HG03175 (cell line): ENCODE results near the gene SH3RF1.
"Not testable (repeated sequence)": the region's sequence is repeated elsewhere in the genome, so short reads cannot be mapped to it uniquely, and the experiment has no call there.

ENCODE experiments used
- ATAC-seq: cut with Tn5 transposase; IDR thresholded peaks from one replicate; pipeline ENCODE4 v1.9.1; 2021; ENCODE audit warnings: mild to moderate bottlenecking, moderate library complexity; ENCODE audit not compliant: unreplicated experiment

SH3RF1 gene

DNA sequence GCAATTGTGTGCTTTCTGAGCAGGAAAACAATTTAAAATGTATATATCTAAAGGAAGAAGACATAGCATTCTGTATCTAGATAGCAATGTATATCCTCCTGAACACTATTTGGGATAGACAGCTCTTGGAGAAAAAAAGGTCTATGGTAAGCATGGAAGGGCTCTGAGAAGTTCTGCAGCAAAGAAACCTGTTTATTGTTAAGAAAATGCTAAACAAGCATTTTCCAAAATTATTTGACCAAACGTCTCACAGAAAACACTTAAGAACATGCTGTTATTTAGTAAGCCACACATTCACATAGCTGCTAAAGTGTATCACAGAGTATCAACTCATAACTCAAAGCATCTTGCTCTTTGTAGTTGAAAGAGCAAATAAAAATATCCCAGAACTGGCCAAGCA lies 67.9 kb downstream of the SH3RF1 start:
- no peak for ATAC-seq

DNA sequence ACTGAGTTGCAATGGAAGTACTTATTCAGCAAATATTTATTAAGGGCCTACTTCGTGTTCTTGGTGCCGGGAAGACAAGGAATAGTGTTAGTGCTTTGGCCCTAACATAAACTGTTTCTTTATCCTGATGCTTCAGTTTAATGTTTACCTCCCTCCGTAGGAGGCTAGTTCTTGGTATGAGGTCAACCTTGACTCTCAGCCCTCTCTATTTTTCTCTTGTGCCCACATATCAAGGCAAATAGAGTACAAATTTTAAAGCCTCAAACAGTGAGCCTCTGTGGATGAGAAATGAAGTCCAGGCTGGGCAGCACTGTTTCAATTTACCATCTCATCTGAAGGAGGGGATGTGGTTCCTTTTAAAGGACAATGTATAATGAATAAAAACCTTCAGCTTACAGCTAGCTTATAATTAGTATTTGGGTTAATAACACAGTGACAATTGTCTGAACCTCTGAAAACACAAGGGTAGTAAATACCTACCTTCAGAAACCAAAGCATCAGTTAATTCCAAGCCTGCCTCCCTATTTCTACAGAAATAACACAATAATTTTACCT lies 68.5 kb downstream of the SH3RF1 start:
- peak; percentile 48 for ATAC-seq

DNA sequence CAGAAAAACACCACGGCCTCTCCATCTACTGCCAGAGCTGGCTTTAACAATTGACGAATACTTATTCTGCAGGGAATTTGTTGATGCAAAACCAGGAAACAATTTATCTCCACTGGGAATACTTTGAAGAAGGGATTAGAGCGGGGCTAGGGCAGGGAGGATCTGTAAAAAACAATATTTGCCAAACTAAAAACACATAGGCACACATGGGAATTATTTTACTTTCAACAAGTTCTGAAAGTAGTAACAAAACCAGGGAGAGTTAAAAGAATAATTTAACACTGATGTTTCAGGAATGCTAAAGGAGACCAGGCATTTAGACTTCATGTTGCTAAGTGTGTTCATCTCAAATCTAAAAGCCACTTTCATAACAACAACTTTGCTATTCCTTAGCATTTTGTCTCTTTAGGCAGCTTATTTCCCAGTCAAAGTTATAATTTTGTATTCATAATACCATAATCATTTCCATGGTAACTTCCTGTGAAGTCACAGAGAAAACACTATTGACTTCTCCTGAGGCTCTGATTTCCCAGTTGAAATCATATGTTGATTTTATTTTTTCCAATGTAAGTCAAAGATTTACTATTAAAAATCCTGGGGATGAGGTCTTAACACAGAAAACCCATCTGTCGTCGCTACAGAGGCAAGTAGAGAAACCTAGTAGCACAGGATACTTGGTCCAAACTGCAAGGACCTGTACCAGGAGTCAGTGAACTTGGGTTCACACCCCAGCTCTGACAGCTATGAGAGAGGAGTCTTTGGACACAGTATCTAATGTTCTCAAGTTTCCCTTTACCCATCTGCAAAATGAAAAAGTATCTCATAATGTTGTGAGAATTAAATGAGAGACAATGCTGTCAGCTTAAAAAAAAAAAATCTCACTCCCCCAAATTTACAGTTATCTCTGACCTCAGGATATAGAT lies 69.3 kb downstream of the SH3RF1 start:
- ATAC-seq = peak; percentile 54

DNA sequence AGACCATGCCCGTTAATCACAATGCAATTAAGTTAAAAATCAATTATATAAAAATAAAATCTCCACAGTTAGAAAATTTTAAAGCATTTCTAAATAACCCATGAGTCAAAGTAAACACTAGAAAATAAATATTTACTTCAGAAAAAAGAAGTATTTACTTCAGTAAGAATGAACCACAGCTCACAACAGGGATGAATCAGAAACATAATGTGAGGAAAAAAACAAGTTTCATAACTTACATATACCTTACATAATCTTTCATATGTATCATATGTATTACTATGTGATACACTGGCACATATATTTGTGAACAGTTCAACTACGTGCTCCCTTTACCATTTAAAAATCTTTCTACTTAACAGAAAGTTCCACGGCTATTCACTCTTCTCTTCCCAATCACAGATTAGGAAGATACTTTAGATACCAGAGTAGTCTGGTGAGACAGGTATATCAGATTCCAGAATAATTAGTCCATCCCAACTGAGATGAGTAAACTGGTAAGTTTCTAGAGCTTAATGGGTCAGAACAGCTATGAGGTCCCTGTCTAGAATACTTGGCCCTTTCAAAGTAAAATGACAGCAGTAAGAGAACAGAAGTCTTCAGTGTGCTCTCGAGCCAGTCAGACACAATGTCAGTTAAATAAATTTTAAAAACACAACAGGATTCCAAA lies 70.3 kb downstream of the SH3RF1 start:
- ATAC-seq = no peak

DNA sequence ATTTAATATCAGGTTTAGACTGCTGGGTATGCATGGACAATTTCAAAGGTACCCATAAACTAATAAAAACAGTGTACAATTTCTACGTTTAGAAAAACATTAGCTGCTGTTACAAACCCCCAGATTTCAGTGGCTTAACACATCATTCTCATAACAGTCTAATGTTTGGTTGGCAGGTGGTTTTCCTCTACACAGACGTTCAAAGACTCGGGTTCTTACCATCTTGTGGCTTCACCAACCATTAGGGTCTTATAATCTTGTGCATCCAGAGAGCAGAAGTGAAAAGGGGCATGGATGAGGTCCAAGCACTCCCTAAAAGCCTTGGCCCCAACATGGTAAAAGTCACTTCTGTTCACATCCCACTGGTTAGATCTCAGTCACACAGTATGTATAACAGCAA lies 71.6 kb downstream of the SH3RF1 start:
- ATAC-seq = no peak

DNA sequence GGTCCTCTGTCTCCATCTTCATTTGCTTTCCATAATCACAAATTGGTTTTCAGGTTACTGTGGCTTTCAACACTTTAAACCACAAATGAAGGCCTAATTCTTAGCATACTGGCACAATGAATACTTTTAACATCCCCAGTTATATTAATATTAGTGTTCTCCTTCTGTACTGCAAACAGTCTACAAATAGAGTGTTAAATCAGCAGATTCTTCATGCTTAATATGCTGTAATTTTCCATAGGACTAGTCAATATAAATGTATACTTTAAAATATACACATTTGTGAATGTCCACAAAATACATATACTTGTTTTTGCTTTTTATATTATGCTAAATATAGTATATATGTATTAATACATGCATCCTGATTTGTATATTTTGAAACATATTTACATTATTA lies 72.6 kb downstream of the SH3RF1 start:
- no peak for ATAC-seq

DNA sequence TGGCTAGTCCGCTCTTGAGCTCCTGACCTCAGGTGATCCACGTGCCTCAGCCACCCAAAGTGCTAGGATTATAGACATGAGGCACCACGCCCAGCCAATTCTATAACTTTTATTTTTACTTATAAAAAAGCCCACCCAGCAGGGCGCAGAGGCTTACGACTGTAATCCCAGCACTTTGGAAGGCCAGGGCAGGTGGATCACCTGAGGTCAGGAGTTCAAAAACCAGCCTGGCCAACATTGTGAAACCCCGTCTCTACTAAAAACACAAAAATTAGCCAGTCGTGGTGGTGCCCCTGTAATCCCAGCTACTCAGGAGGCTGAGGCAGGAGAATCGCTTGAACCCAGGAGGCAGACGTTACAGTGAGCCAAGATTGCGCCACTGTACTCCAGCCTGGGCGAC lies 73.5 kb downstream of the SH3RF1 start:
- not testable (repeated sequence) for ATAC-seq

DNA sequence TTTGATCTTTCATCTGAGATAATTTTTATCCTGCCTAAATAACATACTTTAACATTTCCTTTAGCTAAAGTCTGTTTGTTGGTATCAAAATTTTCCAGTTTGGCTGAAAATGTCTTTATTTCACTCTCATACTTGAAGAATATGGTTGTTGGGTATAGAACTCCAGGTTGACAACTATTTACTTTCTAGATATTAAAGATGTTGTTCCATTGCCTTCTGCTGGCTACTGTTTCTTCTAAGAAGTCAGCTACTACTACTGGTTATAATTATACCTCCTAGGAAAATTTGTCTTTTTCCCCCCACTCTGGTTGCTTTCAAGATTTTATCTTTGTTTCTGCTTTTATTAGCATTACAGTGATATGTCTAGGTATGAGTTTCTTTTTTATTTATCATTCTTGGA lies 75.7 kb downstream of the SH3RF1 start:
- ATAC-seq = no peak

DNA sequence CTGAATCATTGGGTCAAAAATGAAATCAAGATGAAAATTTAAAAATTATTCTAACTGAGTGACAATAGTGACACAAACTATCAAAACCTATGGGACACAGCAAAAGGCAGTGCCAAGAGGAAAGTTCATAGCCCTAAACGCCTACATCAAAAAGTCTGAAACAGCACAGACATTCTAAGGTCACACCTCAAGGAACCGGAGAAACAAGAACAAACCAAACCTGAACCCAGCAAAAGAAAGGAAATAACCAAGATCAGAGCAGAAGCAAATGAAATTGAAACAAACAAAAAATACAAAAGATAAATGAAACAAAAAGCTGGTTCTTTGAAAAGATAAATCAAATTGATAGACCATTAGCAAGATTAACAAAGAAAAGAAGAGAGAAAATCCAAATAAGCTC lies 80.8 kb downstream of the SH3RF1 start:
- ATAC-seq = peak; percentile 31

DNA sequence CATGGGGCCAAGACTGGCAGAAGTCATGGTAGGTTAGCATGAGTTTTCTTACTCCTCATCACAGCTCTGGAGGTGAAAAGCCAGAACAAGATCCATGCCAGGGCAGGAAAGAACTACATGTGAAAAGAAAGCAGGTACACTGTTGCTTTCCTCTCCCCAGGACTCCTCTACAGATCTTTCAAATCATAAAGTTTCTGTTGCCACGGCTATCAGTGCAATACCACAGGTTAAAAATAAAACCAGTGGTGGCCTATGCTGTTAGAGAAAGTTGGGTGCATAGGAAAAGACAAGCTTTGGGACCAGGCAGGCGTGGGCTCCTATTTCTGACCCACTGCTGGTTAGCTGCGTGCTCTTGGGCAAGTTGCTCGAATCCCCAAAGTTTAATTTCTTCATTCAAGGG lies 81.4 kb downstream of the SH3RF1 start:
- ATAC-seq = peak; percentile 90

DNA sequence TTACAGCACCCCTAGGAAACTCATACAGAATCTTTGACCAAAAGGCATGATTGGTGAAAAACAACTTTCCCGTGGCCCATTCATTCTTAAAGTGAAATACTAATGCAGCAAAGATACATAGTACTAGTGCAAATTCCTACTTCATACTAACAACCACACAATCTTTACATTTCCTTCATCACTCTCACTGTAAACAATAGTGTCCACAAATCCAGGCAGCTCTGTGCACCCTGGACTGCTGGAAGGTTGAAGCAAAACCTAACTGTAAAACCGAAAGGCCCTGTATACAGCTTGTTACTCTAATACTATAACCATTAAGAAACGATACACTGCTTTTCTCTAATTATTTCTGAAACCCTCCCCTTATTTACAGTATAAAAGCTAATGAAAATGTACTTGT lies 82.6 kb downstream of the SH3RF1 start:
- no peak for ATAC-seq

DNA sequence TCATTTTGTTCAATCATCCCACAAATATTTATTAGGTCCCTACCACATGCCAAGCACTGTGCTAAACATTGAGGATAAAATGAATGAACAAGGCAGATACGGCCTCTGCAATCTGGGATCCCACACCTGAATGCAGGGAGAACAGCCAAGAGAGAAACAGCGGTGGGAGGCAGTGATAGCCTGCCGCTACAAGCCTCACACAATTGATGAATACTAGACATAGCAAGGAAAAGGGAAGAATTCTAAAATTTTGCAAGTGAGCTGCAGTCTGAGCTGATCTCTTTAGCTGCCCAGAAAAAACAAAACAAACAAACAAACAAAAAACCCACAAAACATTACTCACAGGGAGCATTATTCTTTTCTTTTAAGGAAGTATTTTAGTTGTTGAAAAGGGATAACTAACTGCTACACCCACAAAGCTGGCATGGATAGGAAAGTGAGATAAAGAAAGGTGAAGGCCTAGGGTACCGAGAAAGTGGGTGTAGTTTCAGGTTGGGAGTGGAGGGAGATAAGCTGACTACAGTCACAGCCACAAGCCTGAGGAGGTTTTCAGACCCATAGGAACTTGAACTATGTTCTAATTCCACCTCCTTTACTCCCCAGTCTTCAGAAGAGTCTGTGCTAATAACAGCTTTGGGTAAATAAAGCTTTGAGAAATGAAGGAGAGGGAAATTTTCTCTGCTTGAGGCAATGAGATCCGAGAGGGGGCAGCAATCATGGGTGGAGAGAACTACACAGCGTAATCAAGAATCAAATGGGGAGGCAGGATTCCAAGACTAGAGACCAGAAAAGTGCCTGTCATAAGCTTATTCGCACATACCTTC lies 85.4 kb downstream of the SH3RF1 start:
- no peak for ATAC-seq

DNA sequence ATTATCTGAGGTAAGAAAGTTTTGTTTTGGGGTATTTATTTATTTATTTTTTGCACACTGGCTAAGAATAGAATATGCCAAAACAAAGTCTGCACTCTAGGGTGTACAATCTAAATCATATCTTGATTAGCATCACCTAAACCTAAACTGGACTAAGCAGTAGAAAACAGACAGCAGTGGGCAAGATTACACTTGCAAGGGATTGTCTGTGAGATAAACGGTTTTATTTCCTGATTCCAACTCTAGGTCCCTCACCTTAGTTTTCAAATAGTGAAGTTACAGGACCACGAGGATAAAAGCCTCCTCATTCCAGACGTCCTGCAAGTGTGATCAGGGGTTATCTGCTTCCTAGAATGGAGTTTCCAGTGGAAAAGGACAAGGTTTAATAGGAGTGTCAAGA lies 86.1 kb downstream of the SH3RF1 start:
- ATAC-seq = no peak

DNA sequence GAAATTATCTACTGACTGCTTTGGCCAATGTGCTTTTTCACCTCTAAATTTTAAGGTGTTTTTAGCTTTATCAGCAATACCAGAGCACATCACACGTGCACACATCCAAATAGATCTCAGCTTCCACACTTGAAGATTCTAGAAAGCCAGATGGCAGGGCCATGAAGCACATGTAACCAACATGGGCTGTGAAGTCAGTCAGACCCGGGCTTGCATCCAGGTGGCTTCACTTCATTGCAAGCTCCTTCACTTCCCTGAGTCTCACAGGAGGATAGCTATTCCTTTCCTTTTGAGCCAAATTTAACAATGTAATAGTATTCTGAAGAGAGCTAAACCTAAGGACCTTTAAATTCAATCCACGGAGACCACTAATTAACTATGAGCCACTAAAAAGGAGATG lies 86.5 kb downstream of the SH3RF1 start:
- no peak for ATAC-seq

DNA sequence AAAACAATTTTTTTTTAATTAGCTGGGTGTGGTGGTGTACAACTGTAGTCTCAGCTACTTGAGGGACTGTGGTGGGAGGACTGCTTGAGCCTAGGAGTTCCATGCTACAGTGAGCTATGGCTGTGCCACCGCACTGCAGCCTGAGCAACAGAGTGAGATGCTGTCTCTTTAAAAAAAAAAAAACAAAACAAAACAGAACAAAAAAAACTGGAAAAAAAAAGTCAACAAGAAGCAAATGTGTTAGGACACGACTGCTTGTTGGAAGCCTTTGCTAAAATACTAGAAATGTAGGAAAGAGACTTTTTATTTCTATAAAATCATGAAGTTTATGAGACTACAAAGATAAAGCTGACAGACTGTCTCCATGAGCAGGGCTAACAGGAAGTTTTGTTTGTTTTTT lies 87.2 kb downstream of the SH3RF1 start:
- ATAC-seq = no peak

DNA sequence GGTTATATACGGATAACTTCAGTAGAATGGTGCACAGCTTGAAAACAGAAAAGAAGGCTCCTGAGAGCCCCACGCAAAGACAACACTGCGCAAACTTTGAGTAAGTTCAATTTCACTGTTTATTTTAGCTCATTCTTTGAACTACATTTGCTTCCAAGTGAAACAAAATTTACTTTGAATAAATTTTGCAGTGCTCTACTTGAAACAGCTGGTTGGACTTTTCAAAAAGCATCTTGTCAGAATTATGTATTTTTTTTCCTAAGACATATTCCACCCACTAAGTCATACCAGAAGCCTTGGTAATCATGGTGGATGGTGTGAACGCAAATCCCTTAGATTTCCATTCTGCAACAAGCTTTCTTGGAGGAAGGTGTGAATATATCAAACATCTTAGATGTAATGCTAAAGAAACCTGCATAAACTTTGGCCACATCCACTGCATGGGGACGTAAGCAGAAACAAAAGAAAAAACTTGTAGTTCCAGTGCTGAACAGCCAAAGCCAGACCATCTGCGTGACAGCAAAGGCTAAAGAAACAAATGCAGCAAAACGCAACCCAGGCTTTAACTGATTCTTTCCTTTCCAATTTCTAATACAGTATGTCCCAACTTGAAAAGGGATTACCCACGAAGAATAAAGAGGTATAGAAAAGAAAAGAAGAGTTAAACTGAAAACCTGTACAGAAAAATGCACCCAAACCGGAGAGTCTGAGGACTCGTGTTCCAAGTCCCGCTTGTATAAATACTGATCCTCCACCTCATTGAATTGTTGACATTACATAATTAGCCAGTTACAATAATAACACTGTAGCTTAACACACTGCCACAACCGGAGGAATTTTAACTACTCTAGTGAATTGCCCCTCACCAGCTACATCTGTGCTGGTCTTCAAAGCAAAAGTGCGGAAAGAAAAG lies 90.9 kb downstream of the SH3RF1 start:
- no peak for ATAC-seq

DNA sequence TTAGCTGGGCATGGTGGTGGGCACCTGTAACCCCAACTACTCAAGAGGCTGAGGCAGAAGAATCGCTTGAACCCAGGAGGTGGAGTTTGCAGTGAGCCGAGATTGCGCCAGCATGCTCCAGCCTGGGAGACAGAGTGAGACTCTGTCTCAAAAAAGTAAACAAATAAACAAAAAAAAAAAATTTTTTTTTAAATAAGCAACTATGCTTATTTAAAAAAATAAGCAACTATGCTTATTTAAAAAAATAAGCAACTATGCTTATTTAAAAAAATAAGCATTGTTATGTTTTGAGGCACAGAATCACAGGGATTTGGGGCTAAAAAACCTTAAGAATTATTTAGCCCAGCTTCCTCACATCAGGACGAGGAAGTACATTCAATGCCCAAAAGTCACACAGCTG lies 92.7 kb downstream of the SH3RF1 start:
- not testable (repeated sequence) for ATAC-seq

DNA sequence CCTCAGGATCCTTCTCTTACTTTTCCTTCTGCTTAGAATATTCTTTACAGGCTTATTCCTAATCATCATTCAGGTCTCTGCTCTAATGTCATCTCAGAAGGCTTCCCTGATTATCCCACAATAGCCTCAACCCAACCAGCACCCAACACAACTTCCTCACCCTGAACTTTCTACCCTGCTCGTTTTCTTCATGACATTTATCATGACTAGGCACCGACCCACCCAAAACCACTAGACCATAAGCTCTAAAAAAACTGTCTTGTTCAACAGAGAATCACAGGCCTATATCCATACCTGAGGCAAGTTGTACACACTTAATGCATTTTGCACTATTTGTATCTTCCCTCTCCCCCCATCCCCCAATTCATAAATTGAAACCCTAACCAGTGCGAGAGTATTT lies 95.3 kb downstream of the SH3RF1 start:
- ATAC-seq = no peak

DNA sequence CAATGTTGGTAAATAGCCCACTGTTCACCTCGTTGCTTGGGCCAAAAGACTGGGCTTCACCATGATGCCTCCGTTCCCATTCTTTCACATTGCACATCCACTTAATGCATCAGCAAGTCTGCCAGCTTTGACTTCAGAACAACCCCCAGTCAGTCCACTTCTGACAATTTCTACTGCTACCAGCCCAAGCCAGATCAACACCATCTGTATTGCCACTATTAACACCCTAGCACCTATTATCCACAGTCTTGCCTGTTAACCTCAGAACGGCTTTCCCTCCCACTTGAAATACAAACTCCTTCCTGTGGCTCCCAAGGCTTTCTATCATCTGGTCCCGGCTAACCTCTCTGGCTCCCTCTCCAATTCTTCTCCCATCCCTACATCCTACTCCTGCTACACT lies 95.7 kb downstream of the SH3RF1 start:
- no peak for ATAC-seq

DNA sequence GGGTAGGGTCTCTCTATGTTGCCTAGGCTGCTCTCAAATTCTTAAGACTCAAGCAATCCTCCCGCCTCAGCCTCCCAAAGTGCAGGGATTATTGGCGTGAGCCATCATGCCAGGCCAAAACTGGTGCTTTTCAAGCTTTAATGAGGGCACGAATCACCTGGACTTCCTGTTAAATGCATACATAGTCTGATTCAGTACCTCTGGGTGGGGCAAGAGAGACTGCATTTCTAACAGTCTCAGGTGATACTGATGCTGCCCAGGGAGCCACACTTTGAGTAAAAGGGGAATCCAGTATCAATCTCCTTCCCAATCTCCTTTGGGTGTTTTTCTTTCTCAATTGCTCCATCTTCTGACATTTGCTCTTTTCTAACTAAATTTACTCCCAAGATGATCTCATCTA lies 96.5 kb downstream of the SH3RF1 start:
- ATAC-seq = no peak
